Activated naive CD8-positive, alpha-beta T cell treated with anti-CD3 and anti-CD28 coated beads, Interleukin-2, amount 50 U/mL, for 16 hours (primary cell): Measurements from ENCODE around the gene STX10.
"Not testable (repeated sequence)": the region's sequence is repeated elsewhere in the genome, so short reads cannot be mapped to it uniquely, and the experiment has no call there.

Source experiments
- DNase-seq: peaks from one replicate; pipeline ENCODE4 v3.0.0-alpha.2; 2020; ENCODE audit warnings: low read depth, low spot score

STX10 gene

GRCh38 chr19:13164343-13165161, 14.4 kb upstream of the STX10 start:
- no peak for DNase-seq

- DNase-seq = no peak
Measured at GRCh38 chr19:13163609-13164342, 13.6 kb upstream of the STX10 start.

GRCh38 chr19:13162724-13163608, 12.8 kb upstream of the STX10 start:
- DNase-seq = peak; percentile 64

- DNase-seq = no peak
Measured at GRCh38 chr19:13160557-13160956, 10.4 kb upstream of the STX10 start.

- no peak for DNase-seq
Measured at GRCh38 chr19:13159713-13160112, 9.5 kb upstream of the STX10 start.

- DNase-seq = no peak
Measured at GRCh38 chr19:13155472-13156359, 5.5 kb upstream of the STX10 start.

GRCh38 chr19:13154911-13155471, 4.8 kb upstream of the STX10 start:
- DNase-seq = peak; percentile 58

- DNase-seq = no peak
Measured at GRCh38 chr19:13154241-13154778, 4.1 kb upstream of the STX10 start.

GRCh38 chr19:13153569-13154240, 3.5 kb upstream of the STX10 start:
- no peak for DNase-seq

GRCh38 chr19:13152974-13153568, 2.9 kb upstream of the STX10 start:
- peak; percentile 96 for DNase-seq

GRCh38 chr19:13152356-13152973, 2.3 kb upstream of the STX10 start:
- DNase-seq = no peak

GRCh38 chr19:13151605-13152355, 1.6 kb upstream of the STX10 start:
- peak; percentile 87 for DNase-seq

- DNase-seq = no peak
Measured at GRCh38 chr19:13150931-13151604, 893 bp upstream of the STX10 start.

- no peak for DNase-seq
Measured at GRCh38 chr19:13149628-13150186, 468 bp downstream of the STX10 start.

GRCh38 chr19:13149173-13149627, 975 bp downstream of the STX10 start:
- not testable (repeated sequence) for DNase-seq

GRCh38 chr19:13146763-13147563, 3.2 kb downstream of the STX10 start:
- no peak for DNase-seq
